ENCODE data around the gene SMAD6.
"Not testable (repeated sequence)": the region's sequence is repeated elsewhere in the genome, so short reads cannot be mapped to it uniquely, and the experiment has no call there.

Gene SMAD6

GRCh38 chr15:66801266-66801665 lies 99.2 kb downstream of the SMAD6 start:
- no peak for DNase-seq

DNA sequence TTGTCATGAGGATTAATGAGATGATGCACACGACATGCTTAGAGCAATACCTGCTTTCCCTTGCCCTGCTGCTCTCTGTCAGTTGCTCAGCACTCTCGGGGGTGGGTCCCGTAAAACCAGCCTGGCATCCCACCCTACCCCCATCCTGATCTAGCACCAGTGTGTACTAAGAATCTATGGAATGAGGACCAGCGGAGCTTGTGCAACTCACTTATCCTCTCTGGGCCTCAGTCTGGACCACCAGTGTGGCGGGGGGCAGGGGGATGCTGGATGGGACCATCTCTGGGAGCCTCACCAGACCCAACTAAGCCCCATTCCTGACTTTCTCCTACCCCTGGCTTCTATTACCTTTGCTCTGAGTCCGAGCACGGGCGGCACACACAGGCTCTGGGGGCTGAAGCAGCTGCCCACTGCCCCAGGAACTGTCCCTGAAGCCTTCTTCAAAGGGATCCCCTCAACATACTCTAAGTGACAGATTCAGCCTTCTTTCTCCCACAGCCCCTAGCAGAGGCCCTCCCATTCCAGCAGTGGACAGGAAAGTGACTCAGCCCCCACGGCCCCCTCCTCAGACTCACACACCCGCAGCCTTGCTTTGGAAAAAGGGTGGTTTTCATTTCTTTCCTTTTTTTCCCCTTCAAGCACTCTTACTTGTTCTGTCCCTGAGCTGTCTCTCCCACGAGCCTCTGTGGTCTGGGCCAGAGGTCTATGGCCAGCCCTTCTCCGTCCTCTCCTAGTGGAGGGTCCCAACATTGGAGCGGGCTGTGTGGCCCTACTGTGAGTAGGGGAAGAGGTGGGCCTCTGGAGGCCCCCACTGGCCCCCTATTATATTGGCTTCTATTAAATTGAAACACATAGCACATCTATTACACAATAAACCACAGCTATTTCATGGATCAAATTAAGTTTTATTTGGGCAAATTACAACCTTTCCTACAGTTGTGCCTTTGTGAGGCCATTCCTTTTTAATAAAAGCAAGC lies 100.3 kb downstream of the SMAD6 start:
- no peak for DNase-seq

GRCh38 chr15:66803182-66803729 lies 101.2 kb downstream of the SMAD6 start:
- no peak for DNase-seq

- no peak for DNase-seq
Observed at GRCh38 chr15:66803749-66804148, 101.7 kb downstream of the SMAD6 start.

DNA sequence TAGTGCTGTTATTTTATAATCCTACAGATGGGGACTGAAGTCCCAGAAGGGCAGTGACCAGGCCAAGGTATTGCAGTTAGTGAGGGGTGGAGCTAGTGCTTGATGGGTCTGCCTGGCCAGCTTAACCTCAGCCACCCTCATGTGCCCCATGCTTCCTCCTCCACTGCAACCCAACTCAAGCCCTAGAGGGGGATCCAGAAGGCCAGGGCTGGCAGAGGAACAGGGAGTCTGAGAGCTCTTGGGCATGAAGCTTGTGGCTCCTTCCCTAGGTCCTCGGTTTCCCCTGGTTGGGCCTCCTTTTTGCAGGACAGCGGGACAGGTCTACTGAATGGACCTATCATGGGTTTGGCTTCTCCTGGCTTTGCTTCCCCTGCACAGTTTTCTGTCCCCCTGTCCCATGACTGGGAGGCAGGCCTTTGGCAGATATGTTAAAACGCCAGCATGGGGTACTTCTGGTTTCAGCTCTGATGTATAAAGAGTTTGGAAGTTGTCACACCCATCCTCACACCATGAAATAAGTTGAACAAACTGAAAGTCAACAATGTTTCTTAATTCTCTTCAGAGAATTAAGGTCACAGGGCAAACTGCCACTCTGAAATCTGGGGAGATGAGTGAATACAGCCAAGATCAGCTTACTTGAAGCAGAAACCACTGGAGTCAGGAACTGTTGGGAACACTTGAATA lies 103.3 kb downstream of the SMAD6 start:
- no peak for DNase-seq

GRCh38 chr15:66808181-66808824 lies 106.3 kb downstream of the SMAD6 start:
- DNase-seq = no peak

DNA sequence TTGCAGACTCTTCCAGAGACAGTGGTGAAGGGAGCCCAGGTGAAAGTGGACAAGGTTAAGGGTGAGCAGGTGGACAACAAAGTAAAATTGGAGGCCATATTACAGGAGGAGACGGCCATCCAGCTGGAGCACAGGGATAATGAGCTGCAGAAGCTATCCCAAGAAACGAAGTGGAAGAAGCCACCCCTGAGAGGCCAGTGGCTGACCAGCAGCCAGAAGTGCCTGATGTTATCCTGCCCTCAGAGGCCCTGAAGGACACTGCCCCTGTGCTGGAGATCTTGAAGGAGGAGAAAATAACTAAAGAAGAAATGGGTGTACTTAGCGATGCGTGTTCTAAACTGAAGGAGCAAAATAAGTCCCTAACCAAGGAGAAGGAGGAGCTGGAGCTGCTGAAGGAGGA lies 107.6 kb downstream of the SMAD6 start:
- DNase-seq = no peak

- DNase-seq = no peak
Observed at GRCh38 chr15:66815318-66815717, 113.3 kb downstream of the SMAD6 start.

DNA sequence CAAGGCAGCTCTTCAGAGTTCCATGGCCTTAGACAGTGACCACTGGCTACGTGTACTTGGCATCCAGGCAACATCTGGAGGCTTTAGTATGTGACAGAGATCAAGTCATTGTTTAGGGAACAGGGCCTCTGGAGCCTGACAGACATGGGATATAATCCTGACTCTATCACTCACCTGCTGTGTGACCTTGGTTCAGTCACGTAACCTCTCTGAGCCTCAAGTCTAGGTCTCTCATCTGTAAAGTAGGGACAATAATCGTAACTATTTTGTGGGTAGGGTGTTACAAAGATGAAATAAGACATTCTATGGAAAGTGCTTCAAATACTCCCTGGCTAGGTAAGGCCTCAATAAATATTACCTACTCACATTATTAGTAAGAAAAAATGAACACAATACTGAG lies 114.2 kb downstream of the SMAD6 start:
- DNase-seq = no peak

GRCh38 chr15:66819084-66819483 lies 117.0 kb downstream of the SMAD6 start:
- no peak for DNase-seq

DNA sequence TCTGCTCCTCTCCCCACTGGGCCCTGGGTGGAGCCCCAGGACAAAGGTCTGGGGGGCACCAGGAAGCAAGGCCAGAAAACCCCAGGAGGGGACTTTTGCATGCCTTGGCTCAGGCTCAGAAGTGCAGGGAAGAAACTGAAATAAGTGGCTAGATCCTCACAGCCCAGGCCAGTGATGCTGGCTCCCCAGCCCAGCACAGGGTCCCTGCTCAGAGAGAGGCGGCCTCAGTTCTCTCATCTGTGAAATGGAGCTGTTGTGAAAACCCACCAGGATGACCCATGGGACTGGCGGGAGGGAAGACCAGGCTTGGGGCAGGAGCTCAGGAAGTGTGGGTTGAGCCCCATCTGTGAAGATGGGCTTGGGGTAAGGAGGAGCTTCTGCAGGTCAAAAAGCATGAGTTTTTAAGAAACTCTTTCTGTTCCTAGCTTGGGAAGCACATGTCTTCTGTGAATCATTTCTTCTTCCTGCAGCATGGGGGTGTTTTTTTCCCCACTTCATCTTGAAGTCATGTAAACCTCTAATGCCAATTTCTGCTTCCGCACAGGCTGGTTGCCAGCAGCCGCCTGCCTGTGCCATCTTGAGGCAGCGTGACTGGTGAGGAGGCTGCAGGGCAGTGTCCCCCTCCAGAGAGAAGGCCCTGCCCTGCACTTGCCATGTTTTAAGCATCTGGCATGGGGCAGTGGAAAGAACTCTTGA lies 118.6 kb downstream of the SMAD6 start:
- DNase-seq = no peak

DNA sequence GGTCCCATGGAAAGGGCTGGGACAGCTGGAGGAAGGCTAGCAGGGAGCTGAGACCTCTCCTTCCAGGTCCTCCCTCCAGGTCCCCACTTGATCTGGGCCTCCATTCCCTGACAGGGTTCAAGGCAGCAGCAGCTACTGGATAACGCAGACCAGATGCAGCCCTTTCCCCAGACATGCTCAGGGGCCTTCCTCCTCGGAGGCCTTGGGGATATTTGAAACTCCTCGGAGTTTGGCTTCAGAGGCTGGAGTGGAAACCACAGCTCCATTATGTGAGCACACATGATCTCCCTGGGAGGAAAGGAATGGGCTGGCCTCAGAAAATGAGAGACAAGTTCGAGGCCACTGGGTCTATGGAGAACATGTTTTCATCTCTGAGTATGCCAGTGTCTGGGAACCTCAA lies 119.3 kb downstream of the SMAD6 start:
- no peak for DNase-seq

- DNase-seq = no peak
Observed at GRCh38 chr15:66822114-66822513, 120.1 kb downstream of the SMAD6 start.

- no peak for DNase-seq
Observed at GRCh38 chr15:66822576-66822975, 120.5 kb downstream of the SMAD6 start.

GRCh38 chr15:66823601-66824000 lies 121.6 kb downstream of the SMAD6 start:
- no peak for DNase-seq

DNA sequence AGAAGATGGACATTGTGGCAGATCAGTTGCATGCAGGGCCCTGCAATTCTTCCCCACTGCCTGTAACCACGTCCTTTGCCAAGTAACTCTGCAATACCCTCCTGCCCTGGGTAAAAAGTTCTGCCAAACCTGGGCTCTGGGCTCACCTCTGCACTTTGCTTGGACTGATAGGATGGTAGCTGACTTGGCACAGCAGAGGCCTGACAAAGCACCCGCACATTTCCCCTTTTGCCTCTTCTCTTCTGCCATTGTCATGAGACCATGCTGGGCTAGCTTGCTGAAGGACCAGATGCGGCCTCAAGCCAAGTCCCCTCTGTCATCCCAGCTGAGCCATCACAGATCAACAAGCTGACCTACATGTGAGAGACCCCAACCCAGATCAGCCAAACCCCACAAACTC lies 122.4 kb downstream of the SMAD6 start:
- DNase-seq = no peak

- DNase-seq = no peak
Observed at GRCh38 chr15:66825139-66825538, 123.1 kb downstream of the SMAD6 start.

DNA sequence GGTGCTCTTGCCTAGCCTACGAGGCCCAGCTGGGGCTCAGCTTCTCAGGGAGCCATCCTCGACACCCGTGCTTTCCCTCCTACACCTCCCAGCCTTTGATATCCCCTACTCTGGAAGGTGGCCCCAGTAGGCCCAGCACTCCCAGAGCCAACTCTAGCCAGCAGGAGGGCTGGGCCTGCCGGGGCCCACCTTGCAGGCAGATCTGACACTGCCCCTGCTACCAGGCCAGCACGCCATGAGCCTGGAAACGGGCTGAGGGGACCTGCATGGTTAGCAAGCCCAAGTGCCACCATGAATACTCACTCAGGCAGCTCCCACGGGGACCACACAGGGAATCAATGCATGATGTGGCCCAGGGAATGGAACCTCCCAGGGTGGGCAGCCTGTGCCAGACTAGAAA lies 123.7 kb downstream of the SMAD6 start:
- DNase-seq = no peak

DNA sequence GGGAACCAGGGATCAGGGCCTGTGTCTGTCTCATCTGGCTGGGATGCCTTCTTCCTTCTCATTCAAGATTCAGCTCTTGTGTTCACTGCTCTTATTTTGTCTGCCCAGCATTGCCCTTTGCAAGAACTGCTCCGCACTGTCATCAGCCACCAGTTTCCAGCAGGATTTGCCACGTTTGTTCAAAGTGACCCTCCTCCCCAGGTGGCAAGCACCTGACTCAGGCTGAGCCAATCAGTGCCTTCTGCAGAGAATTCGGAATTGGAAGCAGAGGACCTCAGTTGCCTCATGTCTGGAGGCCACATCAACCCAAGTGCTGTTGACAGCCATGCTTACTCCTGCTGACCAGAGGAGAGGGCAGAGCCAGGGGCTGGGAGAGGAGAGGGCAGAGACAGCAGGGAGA lies 124.5 kb downstream of the SMAD6 start:
- no peak for DNase-seq

- no peak for DNase-seq
Observed at GRCh38 chr15:66827039-66827697, 125.1 kb downstream of the SMAD6 start.

DNA sequence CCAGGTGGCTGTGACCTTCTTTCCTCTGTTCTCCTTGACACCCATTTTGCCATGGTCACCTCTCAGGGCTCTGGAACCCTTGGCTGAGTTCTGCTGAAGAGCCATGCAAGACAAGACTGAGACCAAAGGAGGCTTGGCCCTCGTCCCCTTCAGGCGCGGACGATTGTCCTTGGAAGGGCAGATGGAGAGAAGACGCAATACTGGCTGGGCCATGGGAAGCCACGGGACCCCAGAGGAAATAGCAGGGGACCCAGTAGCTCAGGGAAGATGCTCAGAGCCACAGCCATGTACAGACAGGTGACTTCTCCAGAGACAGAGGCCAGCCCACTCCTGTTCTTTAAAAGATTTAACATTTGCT lies 125.6 kb downstream of the SMAD6 start:
- no peak for DNase-seq

GRCh38 chr15:66828817-66829541 lies 126.9 kb downstream of the SMAD6 start:
- DNase-seq = not testable (repeated sequence)

Data from CD4-positive, alpha-beta T cell treated with Interleukin-12 subunit alpha and Interleukin-12 subunit beta, for 1 hour (primary cell).